Subcutaneous abdominal adipose tissue (tissue), 5 donors: Measurements from ENCODE around the gene PODNL1.

ENCODE experiments used
- H3K27ac ChIP-seq: one replicate; pipeline ENCODE4 v1.7.0; 2013; ENCODE audit warnings: low read depth, mild to moderate bottlenecking, inconsistent platforms, low read length, moderate library complexity
- H3K27me3 ChIP-seq, 5 donors: one replicate each; pipeline ENCODE4 v1.7.0; 2013; ENCODE audit warnings: low read length in 5 of 5, inconsistent platforms in 1 of 5; ENCODE audit not compliant: control insufficient read depth in 5 of 5, insufficient read depth in 4 of 5
- H3K36me3 ChIP-seq, 5 donors: one replicate each; pipeline ENCODE4 v1.7.0; 2013; ENCODE audit warnings: low read length in 5 of 5; ENCODE audit not compliant: control insufficient read depth in 5 of 5, insufficient read depth in 5 of 5
- H3K4me1 ChIP-seq, 5 donors: one replicate each; pipeline ENCODE4 v1.7.0; 2013; ENCODE audit warnings: low read length in 5 of 5, mild to moderate bottlenecking in 3 of 5, moderate library complexity in 1 of 5; ENCODE audit not compliant: control insufficient read depth in 5 of 5, insufficient read depth in 5 of 5
- H3K4me3 ChIP-seq, 5 donors: one replicate each; pipeline ENCODE4 v1.7.0; 2013; ENCODE audit warnings: low read length in 5 of 5, low read depth in 1 of 5
- H3K9ac ChIP-seq, 5 donors: one replicate each; pipeline ENCODE4 v1.7.0; 2013; ENCODE audit warnings: low read length in 5 of 5, mild to moderate bottlenecking in 4 of 5, moderate library complexity in 3 of 5
- H3K9me3 ChIP-seq, 5 donors: one replicate each; pipeline ENCODE4 v1.7.0; 2013; ENCODE audit warnings: low read length in 5 of 5; ENCODE audit not compliant: control insufficient read depth in 5 of 5
- donor health status: healthy.
- donor health status: healthy.
- donor health status: healthy.
- donor health status: healthy.
- donor health status: healthy.

The PODNL1 gene

GRCh38 chr19:13959141-13959961 lies 21.1 kb upstream of the PODNL1 start:
- Histone ChIP-seq H3K27me3 (no peaks in the 10 kb centered on the region), H3K27ac (no peak overlapping the region), H3K9me3 (no peaks in the 10 kb centered on the region), H3K4me1 (peaks cover 0 to 4% (median 0%) of the 10 kb centered on the region in 5 donors), H3K4me3 (no peak overlapping the region), H3K9ac (no peak overlapping the region), H3K36me3 (peaks cover 0 to 81% (median 59%) of the 10 kb centered on the region in 5 donors)

- no peaks in the 10 kb centered on the region for H3K9me3 ChIP-seq
- H3K4me1 ChIP-seq, result peaks cover 6 to 13% (median 13%) of the 10 kb centered on the region in 5 donors
- no peak overlapping the region for H3K4me3 ChIP-seq
- H3K27me3 ChIP-seq, result no peaks in the 10 kb centered on the region
- peaks cover 0 to 76% (median 59%) of the 10 kb centered on the region in 5 donors for H3K36me3 ChIP-seq
- no peak overlapping the region for H3K27ac ChIP-seq
- H3K9ac ChIP-seq, result no peak overlapping the region
Measured at GRCh38 chr19:13958043-13958442, 19.8 kb upstream of the PODNL1 start.

GRCh38 chr19:13957051-13957450 lies 18.8 kb upstream of the PODNL1 start:
- Histone ChIP-seq H3K4me1 (peaks cover 7 to 16% (median 13%) of the 10 kb centered on the region in 5 donors), H3K27ac (no peak overlapping the region), H3K27me3 (no peaks in the 10 kb centered on the region), H3K9me3 (no peaks in the 10 kb centered on the region), H3K9ac (no peak overlapping the region), H3K36me3 (peaks cover 0 to 74% (median 59%) of the 10 kb centered on the region in 5 donors), H3K4me3 (no peak overlapping the region)

- H3K4me3 ChIP-seq, result no peak overlapping the region
- H3K4me1 ChIP-seq, result peaks cover 7 to 20% (median 17%) of the 10 kb centered on the region in 5 donors
- H3K27ac ChIP-seq, result no peak overlapping the region
- peaks cover 0 to 67% (median 59%) of the 10 kb centered on the region in 5 donors for H3K36me3 ChIP-seq
- no peaks in the 10 kb centered on the region for H3K27me3 ChIP-seq
- H3K9me3 ChIP-seq, result no peaks in the 10 kb centered on the region
- H3K9ac ChIP-seq, result no peak overlapping the region
Measured at GRCh38 chr19:13956365-13956744, 18.1 kb upstream of the PODNL1 start.

- no peaks in the 10 kb centered on the region for H3K9me3 ChIP-seq
- no peak overlapping the region for H3K27ac ChIP-seq
- H3K9ac ChIP-seq, result no peak overlapping the region
- no peak overlapping the region for H3K4me3 ChIP-seq
- peaks cover 0 to 64% (median 58%) of the 10 kb centered on the region in 5 donors for H3K36me3 ChIP-seq
- H3K27me3 ChIP-seq, result no peaks in the 10 kb centered on the region
- H3K4me1 ChIP-seq, result peaks cover 7 to 20% (median 17%) of the 10 kb centered on the region in 5 donors
Measured at GRCh38 chr19:13955662-13956364, 17.6 kb upstream of the PODNL1 start.

GRCh38 chr19:13954185-13954584 lies 16.0 kb upstream of the PODNL1 start:
- Histone ChIP-seq H3K27ac (no peak overlapping the region), H3K36me3 (peaks cover 0 to 47% (median 43%) of the 10 kb centered on the region in 5 donors), H3K9me3 (no peaks in the 10 kb centered on the region), H3K27me3 (no peaks in the 10 kb centered on the region), H3K4me1 (peaks cover 7 to 20% (median 17%) of the 10 kb centered on the region in 5 donors), H3K9ac (no peak overlapping the region), H3K4me3 (no peak overlapping the region)

GRCh38 chr19:13952931-13953531 lies 14.8 kb upstream of the PODNL1 start:
- H3K27ac ChIP-seq, result peak overlapping the region; percentile 30
- H3K27me3 ChIP-seq, result no peaks in the 10 kb centered on the region
- H3K36me3 ChIP-seq, result peaks cover 0 to 36% (median 33%) of the 10 kb centered on the region in 5 donors
- peak overlapping the region; percentile 71 to 88 (median 79) for H3K4me3 ChIP-seq
- no peaks in the 10 kb centered on the region for H3K9me3 ChIP-seq
- peaks cover 7 to 20% (median 17%) of the 10 kb centered on the region in 5 donors for H3K4me1 ChIP-seq
- H3K9ac ChIP-seq, result peak overlapping the region; percentile 40 to 85 (median 73)

GRCh38 chr19:13952154-13952930 lies 14.1 kb upstream of the PODNL1 start, which contains the start of gene DCAF15:
Gene DCAF15, plus strand, starts transcription at chr19:13952509. Its CDS starts 4 bp downstream, at chr19:13952513.
- H3K27ac ChIP-seq, result peak within 1 kb of the TSS; percentile 30
- peak within 1 kb of the TSS; percentile 40 to 85 (median 73) for H3K9ac ChIP-seq

GRCh38 chr19:13951799-13952153 lies 13.6 kb upstream of the PODNL1 start:
- H3K4me3 ChIP-seq, result peak overlapping the region; percentile 29 to 76 (median 44)
- no peaks in the 10 kb centered on the region for H3K9me3 ChIP-seq
- no peak overlapping the region for H3K27ac ChIP-seq
- no peaks in the 10 kb centered on the region for H3K27me3 ChIP-seq
- H3K9ac ChIP-seq, result no peak overlapping the region
- H3K36me3 ChIP-seq, result peaks cover 0 to 23% (median 20%) of the 10 kb centered on the region in 5 donors
- peaks cover 7 to 20% (median 17%) of the 10 kb centered on the region in 5 donors for H3K4me1 ChIP-seq

More at GRCh38 chr19:13952154-13952930, 14.1 kb upstream of the PODNL1 start, which contains the start of gene DCAF15:
- H3K4me3 ChIP-seq, result peak within 1 kb of the TSS; percentile 74 to 88 (median 79)
- peaks cover 7 to 20% (median 17%) of the 10 kb centered on the region in 5 donors for H3K4me1 ChIP-seq
- H3K27me3 ChIP-seq, result no peaks in the 10 kb centered on the region
- no peaks in the 10 kb centered on the region for H3K9me3 ChIP-seq
- peaks cover 0 to 29% (median 26%) of the 10 kb centered on the region in 5 donors for H3K36me3 ChIP-seq
